ENCODE data around the gene TNFRSF11A.

The TNFRSF11A gene

GRCh38 chr18:62381373-62381772 is 56.3 kb downstream of the TNFRSF11A start:
- no peak for DNase-seq (ENCODE audit: low read depth, low spot score)

DNA sequence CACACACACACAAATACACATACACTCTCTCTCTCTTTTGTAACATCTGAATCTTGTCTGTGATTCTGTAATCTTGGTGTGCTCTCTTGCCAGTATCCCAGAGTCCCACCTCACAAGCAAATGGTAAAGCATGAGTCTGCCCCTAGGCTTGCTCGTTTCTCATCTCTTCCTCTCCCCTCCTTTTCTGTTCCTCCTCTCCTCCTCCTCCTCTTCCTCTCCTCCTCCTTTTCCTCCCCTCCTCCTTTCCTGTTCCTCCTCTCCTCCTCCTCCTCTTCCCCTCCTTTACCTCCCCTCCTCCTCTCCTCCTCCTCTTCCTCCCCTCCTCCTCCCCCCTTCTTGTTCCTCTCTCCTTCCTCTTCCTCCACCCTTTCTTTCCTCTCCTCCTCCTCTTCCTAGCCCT is 59.0 kb downstream of the TNFRSF11A start:
- no peak for DNase-seq (ENCODE audit: low read depth, low spot score)

DNA sequence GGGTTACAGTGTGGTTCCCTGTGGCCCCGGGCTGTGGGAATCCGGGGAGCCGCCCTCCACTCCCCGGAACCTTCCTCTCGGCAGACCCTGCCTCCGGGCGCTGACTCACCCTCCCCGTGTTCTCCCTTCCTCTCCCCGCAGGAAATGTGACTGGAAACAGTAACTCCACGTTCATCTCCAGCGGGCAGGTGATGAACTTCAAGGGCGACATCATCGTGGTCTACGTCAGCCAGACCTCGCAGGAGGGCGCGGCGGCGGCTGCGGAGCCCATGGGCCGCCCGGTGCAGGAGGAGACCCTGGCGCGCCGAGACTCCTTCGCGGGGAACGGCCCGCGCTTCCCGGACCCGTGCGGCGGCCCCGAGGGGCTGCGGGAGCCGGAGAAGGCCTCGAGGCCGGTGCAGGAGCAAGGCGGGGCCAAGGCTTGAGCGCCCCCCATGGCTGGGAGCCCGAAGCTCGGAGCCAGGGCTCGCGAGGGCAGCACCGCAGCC is 59.5 kb downstream of the TNFRSF11A start:
- DNase-seq (ENCODE audit: low read depth, low spot score), result no peak

GRCh38 chr18:62386091-62386490 is 61.0 kb downstream of the TNFRSF11A start:
- no peak for DNase-seq (ENCODE audit: low read depth, low spot score)

DNA sequence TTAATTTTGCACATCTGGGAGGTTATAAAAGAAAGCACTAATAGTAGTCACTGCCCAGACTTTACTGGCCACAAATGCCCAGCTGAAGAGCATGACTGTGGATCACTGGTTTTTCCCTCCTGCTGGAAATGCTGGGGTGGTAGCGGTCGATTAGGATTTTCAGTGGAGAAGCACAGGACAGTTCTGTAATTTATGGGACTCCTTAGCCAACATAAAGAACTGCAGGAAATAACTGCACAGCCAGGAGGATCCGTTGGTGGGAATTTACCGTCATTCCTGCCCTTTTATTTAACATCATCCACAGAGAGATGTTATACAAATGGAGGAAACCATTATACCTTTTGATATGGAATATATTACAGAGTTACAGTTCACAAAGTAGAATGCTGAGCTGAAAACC is 61.5 kb downstream of the TNFRSF11A start:
- no peak for DNase-seq (ENCODE audit: low read depth, low spot score)

GRCh38 chr18:62387257-62387656 is 62.1 kb downstream of the TNFRSF11A start:
- DNase-seq (ENCODE audit: low read depth, low spot score), result no peak

DNA sequence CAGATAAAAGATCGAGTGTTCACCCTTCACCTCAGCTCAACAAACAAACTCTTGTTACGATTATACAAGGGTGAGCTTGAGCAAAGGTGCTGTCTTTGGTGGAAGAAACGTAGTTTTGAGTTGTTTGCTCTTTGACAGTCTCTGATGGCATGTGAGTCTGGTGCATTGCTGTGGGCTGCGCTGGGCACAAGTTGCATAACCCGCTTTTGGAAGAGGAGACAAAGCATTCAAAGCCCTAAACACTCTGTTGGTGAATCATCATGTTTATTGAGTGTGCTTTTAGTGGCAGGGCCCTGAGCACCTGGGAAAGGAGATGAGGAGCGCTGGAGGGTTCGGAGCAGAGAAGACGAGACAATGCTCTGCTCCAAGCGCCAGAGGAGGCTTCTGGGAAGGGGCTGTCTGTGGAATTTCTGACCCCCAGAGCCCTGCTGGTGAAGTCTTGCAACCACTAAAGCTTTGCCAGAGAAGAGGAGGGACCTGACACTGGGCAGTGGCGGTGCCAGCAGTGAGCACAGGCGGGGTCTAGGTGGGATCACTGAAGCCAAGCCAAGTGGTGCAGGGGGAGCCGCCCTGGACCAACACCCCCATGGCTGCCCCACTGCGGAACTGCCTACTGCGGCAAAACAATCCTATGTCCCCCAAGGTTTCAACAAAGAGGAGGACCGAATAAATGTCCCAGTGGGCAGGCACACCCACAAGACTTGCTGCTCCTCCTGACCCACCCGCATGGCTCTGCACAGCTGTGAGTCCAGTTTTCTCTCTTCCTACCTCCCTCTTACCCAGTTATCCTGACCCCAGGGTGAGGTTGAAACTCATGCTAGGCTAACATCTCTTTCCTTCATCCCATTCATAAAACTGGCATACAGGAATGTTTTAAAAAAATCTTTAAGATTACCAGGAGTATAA is 64.0 kb downstream of the TNFRSF11A start:
- no peak for DNase-seq (ENCODE audit: low read depth, low spot score)

DNA sequence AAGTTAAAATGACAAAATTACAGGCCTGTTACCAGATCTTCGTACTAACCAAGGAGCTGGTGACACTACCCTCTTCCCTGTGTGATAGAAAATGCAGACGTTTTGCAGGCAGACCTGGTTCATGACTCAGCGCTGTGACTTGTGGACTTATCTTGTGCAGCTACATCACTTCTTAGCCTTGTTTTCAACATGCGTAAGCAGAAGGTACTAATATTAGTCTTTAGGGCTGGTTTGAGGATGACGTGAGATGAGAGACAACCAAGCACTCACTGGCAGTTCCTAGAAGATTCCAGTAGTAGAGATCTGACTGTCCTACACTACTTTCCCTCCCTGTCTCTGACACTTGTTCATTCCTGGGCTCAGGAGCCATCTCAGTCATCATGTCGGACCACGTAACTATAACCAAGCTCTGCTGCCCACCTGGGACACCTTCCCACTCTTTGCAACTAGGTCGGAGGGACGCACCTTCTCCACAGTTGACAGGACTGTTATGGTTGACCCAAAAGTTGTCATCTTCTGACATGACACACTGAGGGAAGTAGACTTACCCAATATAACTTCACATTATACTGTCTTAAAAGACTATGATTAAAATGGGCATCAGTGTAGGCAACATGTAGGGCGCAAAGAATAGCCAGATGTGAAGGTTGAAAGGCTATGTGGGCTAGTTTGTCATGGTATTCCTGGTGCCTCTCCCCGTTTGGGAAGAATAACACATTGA is 64.8 kb downstream of the TNFRSF11A start:
- DNase-seq (ENCODE audit: low read depth, low spot score), result no peak

DNA sequence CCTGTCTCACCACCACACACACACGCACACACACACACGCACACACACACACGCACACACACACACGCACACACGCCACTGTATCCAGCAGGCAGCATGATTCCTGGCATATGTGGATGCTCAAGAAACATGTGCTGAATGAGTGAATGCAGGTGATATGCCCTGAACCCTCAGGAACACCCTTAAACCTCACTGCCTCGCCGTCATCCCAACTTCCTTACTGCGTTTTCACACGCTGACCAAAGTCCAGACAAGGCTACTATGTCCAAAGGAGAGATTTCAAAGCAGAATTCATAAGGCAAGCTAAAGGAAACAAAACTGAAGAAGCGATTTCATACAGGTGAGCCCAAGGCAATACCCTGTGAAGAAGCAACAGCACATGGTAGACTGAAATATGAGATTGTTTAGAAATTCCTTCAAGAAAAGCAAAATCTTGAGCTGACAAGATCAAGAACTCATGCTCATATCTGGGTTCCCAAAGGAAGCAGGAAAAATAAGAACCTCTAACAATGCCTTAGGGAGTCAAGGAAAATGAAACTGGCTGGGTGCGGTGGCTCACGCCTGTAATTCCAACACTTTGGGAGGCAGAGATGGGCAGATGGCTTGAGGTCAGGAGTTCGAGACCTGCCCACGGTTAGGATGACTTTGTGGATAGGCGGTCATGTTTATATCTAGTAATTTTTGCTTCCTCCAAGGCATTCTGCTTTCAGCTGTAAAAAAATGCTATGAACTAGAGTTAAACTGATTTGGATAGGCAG is 69.1 kb downstream of the TNFRSF11A start:
- DNase-seq (ENCODE audit: low read depth, low spot score), result no peak

DNA sequence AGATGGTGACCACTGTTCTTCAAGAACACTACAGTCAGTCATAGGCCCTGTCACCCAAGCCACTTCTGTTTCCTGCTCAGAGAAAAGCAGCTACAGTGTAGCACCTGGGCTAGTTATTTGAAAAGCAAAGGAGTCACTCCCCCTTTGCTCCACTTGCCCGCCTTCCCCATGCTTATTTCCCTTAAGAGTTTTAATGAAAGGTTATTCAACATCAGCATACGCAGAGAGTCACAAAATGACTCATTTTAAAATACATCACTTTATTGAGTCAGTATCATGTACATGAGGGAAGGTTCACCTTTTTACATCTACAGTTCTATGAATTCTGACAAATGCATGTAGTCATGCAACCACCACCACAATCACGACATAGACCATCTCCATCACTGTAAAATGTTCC is 71.3 kb downstream of the TNFRSF11A start:
- no peak for DNase-seq (ENCODE audit: low read depth, low spot score)

GRCh38 chr18:62396967-62397366 is 71.9 kb downstream of the TNFRSF11A start:
- DNase-seq (ENCODE audit: low read depth, low spot score), result no peak

GRCh38 chr18:62398291-62398690 is 73.2 kb downstream of the TNFRSF11A start:
- DNase-seq (ENCODE audit: low read depth, low spot score), result no peak

DNA sequence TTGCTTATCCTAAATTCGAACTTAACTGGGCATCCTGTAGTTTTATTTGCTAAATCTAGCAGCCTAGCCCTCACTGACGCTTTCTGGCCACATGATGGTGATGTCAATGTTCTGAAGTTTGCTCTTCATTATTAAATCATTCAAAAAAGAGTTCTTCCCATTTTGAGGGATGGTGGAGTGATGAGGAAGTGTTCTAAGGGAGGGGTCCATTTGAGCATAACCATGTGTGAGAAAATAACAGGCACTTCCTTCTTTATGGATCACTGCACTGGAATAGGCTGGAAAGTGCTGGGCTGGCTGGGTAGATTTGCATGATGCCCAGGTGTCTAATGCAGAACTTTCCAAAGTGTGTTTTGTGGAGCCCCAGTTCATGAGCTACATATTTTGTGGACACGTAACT is 74.2 kb downstream of the TNFRSF11A start:
- no peak for DNase-seq (ENCODE audit: low read depth, low spot score)

GRCh38 chr18:62399781-62400308 is 74.7 kb downstream of the TNFRSF11A start:
- DNase-seq (ENCODE audit: low read depth, low spot score), result no peak

DNA sequence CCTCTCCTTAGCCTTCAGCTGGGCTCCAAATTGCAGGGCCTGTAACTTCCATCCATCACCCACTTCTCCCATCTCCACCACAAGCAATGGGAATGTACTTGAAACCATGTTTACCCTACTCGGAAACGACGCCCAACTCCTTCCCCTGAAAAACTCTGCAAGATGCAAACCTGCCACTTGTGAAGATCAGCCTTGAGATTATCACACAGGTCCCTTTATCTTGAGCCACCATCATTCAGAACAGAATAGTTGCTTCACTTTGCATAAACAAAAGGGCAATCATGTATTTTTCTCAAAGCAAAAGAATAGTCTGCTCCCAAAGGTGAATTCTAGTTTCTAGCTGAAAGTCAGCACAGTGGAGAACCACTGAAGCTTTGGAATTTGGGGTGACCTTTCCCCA is 75.8 kb downstream of the TNFRSF11A start:
- no peak for DNase-seq (ENCODE audit: low read depth, low spot score)

- DNase-seq (ENCODE audit: low read depth, low spot score), result no peak
These were observed 77.3 kb downstream of the TNFRSF11A start for GRCh38 chr18:62402342-62402948.

- DNase-seq (ENCODE audit: low read depth, low spot score), result no peak
These were observed 78.0 kb downstream of the TNFRSF11A start for GRCh38 chr18:62403120-62403519.

- DNase-seq (ENCODE audit: low read depth, low spot score), result no peak
These were observed 79.8 kb downstream of the TNFRSF11A start for GRCh38 chr18:62404881-62405280.

DNA sequence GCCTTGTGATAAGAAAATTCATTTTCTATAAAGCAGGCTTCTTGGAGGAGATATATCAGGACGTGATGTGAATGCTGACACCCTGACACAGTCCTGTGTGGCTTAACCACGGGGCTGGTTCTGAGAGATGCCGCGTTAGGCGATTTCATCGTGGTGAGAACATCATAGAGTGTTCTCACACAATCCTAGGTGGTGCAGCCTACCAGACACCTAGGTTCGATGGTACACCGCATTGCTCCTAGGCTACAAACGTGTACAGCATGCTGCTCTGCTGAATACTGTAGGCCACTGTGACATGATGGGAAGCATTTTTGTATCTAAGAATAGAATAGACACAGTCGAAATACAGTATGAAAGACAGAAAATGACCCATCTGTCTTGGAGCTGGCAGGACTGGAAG is 82.5 kb downstream of the TNFRSF11A start:
- DNase-seq (ENCODE audit: low read depth, low spot score), result no peak

- no peak for DNase-seq (ENCODE audit: low read depth, low spot score)
These were observed 84.7 kb downstream of the TNFRSF11A start for GRCh38 chr18:62409821-62410220.

DNA sequence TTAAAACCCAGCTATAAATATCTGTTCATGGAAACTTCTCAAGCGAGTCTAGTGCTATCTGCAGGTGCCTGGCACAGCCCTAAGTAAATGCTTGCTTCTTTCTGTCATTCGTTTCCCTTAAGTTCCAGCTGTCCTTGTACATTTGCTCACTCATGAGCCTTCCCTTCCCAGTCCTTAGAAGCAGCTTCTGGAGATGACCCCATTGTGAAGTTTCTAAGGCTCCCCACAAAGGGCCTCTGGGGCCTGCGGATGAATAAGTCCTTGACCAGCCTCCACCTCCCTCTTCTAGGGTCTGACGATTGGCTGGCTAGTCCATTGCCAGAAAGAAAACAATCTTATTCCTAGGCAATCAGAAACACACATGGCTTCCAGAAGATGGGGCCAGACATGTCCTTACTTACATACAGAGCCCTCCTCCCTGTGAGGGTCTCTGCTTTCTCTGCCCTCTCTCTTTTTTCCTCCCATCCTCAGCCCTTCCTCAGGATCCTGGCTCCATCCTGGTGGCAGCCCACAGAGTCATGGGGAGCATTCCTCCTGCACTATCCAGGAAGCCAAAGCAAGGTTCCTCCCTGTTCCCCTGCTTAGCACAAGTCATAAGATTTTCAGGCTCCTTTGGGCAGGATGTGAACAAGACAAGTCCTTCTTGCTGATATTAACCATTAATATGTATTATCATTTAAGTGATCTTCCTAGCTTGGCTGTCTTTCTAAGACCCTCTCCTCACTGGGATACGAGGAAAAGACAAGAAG is 87.3 kb downstream of the TNFRSF11A start:
- no peak for DNase-seq (ENCODE audit: low read depth, low spot score)
